Stimulated activated CD4-positive, alpha-beta T cell treated with anti-CD3 and anti-CD28 coated beads, Interleukin-1b, Interleukin-23, amount 100 ng/mL, for 4 hours (primary cell): Measurements from ENCODE around the gene GMDS.

Experiments used
- DNase-seq, 2 donors: peaks; one replicate each; pipeline ENCODE4 v3.0.0-alpha.2; 2020; ENCODE audit warnings: low read depth in 2 of 2

The GMDS gene

DNA sequence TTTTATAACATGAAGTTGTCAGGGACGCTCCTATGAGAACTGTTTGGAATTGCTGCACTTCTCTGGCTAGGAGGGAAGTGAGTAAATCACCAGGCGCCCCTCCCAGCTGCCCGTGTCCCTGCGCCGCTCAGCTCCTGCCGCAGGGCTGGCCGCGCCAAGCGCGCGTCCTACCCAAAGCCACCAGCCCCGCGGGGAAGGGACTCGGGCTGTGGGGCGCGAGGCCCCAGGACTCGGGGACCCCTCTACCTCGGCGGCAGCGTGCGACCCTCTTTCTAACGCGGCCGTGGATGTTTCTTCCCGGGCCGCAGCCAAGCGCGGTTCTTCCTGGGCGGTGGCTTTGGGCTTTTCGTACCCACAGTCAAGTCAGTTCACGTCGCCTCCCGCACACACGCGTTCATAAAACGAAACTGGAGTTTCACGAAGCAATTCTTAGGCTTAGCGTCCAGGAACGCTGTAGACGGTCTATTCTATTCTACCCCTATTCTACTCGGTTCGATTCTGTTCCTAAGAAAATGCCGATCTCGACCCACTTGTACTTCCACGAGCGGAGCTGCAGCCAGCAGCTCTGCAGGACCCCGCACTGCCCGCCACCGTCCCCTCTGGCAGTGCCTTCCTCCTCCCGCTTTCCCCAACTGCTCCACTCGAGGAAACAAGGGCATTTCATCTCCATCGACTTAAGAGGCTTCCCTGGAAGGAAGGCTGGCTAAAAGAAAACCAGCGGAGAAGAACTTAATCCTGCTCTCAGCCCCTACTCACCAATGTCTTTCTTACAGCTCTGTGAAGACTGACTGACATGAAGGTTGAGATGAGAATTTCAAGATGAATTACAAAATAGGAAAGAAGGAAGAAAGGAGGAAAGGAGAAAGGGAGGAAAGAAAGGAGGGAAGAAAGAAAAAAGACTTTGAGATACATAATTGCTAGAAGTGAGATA lies 620.3 kb downstream of the GMDS start:
- DNase-seq: no peak

DNA sequence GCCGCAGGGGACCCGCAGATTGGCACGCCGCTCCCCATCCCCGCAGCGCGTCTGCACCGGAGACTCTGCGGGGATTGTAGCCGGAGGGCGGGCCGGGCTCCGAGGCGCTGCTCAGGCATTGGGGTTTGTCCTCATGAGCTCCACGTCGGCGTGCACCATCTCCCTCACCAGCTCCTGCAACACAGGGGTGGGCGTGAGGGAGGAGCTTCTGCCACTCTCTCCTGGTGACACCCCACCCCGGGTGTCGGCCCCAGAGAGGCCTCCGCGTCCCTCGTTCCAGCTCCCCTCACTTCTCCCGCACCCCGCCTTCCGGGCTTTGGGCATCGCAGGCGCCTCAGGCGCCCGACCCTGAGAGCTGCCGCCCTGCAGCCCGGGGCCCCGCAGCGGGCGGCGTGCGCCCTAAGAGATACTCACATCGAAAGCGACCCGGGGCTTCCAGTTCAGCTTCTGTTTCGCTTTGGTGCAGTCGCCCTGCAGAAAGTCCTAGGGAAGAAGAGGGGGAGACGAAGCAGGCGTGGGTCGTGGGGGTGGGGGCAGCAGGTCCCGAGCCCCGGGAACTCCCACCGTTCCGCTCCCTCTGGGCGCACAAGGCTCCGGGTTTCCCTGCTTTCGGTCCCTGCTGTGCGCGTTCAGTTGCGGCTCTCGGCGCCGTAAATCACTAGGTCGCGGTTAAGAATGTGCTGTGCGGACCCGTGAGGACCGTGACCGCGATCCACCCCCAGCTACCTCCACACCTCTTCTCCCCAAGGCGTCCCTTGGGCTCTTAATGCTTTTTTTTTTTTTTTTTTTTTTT lies 621.2 kb downstream of the GMDS start:
- DNase-seq: no peak

DNA sequence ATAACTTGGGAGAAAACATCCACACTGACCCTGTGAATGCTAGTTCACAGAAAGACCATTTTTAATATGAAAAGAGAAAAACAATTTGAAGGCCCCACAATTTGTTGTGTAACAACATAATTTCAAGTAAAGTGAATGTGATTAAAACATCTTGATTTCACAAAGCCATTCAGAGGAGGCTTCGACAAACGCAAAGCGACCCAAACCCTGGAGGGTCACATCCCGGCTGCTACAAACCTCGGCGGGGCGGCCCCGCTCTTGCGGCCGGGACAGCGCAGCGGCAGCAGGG lies 621.7 kb downstream of the GMDS start:
- DNase-seq: no peak

DNA sequence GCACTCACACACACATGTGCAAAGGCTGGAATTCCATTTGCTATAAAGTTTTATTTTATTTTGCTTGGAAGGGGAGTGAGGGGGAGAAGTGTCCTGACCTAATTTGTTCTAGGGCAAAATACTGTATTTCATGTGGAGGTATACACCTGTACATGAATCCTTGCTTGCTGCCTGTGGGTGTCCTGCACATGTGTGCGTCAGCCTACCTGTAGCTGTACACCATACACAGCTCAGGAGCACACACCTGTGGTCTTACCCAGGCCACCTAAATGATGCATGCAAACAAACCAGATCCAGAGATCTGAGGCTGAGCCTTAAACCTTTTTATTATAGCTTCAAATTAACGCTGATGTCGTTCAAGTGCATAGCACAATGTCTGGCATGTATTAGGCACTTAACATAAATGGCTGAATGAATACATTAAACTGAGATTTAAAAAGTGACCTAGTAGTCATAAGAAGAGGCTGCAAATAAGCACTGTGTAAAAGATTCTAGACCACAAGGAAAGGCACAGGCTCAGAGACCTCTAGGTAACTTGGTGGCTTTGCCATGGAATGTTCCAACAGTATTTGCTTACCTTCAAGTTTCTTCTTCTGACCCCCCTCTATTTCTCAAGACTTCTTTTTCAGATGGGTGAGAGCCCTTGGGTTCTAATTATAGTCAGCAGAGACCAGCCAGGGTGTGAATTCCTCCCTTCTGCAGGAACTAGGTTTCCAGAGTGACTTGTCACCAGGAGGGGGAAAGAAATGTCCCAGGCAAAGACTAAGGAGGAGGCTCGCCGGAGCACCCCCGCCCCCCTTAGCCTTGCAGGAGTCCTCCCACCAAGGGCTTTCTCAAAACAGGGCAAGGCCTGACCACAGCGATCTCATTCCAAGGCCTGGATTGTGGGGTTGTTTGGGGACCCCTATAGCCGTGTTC lies 622.3 kb downstream of the GMDS start:
- DNase-seq: no peak

DNA sequence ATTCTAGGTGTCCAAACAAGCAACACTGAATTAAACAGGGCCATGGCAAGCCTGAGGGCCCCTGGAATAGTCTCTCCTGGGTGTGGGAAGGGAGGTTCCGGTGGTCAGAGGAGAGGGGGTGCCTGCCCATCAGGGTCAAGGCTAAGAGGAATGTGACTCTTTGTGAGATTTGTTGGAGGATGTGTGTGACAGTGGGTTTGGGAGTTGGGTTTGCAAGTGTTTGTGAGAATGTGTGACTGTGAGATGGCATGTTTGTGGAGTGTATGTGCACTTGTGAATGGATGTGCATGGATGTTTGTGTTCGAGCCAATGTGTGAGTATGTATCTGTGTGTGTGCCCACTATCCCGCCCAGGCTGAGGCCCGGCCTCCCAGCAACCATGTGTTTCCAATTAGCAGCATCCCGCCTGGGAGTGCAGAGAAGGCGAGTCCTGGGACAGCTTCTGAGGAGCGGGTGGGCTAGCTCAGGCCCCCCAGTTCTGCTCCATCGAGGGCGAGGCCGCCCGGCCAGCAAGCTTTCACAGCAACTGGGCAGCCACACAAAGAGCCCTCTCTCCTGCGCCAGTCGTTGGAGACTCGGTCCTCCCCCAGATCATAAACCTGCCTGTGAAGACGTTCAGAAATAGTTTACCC lies 623.1 kb downstream of the GMDS start:
- DNase-seq: no peak

DNA sequence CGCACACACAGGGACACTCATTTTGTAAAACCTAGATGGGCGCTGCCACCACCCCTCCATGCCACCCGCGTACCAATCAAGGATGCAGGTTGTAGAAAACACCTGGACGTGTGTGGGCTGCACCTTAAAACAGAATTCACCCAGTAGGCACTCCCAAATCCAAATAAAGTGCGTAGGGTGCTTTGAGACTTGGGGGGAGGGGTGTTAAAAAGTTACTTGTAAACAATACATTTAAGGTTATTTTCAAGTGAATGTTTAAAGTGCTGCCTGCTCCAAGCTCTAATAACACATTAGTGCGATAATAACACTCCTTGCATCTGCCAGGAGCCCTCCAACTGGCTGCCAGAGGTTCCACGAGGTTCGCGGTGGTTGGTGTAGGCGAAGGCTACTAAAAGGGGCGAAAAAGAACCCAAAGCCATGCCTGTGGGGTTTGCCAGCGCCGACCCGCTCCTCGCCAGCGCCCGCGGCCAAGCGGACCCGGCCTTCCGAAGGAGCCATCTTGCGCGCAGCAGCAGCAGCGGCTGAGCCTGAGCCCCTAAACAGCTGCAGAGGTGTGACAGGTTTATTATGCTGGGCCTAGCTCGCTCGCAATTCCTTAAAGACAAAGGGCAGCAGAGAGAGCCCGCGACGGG lies 624.2 kb downstream of the GMDS start:
- DNase-seq: no peak

DNA sequence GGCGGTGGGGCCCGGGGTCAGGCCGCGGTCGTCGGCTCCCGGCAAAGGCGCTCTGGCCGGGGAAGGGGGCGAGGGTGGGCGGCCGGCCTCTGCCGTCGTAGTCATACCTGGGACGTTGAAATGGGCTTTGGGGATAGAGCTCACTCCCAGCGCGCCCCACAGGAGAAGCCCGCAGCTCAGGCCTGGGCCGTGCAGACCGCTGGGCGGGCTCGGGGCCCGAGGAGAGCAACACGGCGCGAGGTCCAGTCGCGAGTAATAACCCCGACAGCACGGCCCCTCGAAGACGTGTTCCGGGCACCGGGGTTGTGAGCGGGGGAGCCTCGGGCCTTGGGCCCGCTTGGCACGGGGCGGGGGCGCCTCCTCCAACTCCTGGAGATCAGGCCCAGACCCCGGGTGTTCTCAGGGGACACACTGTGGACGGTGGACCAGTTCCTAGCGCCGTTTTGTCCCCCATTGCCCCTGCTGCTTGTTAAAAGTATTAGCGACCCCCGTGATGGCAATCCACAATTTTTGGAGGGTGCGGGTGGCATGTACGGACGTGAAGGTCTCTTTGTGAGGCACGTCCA lies 624.8 kb downstream of the GMDS start:
- DNase-seq: no peak

DNA sequence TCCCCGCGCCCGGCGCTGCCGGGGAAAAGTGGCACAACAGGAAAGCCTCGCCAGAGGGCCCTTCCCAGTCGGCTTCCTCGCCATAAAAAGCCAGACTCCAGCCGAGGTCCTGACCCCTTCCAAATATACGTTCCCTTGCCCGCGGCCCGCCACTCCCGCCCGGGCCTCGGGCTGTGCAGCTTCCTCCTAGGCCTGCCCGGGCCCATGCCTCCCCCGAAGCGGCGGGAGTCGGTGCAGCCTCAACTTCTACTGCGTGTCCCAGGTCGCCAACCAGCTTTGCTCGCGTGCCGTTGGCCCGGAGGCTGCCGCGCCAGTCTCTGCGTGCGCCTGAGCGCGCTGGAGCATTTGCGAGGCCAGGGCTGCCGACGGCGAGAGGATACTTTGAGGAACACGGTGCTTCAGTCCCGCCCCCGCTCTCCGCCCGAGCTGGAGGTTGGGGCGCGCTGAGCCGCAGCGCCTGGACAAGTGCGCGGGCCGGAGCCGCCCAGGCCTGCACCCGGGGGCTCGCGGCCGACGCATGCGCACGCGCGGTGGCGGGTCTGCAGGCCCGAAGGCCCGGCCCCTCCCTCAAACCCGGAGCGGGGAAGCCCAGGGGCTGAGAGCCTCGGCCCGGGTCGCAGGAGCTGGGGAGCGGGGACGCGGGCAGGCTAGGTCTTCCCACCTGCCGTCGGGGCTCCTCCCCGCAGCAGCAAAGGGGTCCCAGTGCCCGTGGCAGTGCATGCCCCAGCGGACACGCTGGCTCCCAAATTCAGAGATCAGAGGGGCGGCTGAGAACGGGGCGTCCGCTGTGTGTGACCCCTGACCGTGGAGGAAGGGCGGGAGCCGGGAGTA lies 625.5 kb downstream of the GMDS start:
- no peak for DNase-seq

DNA sequence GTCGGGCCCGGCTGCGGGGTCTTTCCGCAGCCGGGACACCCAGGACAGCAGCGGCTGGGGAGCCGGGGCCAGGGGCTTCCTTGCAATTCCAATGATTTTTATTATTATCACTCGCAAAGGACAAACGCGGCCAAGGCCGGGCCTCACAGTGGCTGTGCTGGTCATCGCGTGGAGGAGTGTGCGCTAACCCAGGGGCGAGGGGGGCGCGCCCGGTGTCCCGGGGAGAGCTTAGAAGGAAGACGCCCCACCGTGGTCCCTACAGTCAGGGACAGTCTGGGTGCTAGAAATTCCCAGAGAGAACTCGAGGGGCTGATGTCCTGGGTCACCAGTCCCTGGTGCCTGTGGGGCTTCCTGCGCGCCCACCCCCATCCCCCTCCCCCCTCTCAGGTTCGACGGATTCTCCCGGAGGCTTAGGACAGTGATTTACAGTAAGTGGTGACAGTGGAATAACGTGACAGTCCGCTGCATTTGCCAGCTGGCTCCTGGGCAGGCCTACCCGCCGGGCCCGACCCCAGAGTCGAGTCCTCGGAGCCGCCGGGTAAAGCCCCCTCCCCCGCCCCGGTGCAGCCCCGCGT lies 626.2 kb downstream of the GMDS start:
- no peak for DNase-seq

DNA sequence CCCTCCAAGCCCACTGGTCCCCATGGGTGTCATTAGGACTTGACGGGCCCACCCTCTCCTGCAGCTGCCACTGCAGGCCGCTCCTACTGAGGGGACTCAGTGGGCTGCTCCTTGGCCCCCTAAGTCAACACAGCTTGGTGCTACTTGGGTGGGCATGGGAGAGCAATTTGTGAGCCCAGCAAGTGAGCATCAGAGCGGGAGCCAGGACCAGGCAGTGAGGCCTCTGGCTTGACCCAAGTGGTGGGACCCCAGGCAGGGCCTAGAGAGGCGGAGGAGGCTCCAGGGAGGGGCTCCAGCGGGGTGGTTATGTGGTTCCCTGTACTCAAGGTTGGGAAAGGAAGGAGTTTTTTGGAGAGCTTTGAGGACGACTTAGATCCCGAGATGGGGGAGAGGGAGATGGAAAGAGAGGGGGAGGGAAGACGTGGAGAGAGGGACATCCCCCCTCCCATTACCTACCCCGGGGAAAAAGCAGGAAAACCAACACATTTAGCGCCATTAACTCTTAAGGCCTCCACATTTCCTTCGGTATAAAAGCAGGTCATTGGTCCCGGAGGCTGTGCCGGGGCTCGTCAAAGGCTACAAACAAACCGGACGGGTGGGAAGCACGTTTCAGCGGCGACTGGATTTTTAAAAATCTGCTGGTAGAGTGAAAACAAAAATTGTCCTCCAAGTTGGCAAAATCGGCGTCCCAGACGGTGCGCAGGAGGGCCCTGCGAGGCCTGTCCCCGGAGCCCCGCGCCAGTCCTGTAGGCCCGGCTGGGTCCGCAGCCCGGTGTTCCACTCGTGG lies 626.9 kb downstream of the GMDS start:
- no peak for DNase-seq

DNA sequence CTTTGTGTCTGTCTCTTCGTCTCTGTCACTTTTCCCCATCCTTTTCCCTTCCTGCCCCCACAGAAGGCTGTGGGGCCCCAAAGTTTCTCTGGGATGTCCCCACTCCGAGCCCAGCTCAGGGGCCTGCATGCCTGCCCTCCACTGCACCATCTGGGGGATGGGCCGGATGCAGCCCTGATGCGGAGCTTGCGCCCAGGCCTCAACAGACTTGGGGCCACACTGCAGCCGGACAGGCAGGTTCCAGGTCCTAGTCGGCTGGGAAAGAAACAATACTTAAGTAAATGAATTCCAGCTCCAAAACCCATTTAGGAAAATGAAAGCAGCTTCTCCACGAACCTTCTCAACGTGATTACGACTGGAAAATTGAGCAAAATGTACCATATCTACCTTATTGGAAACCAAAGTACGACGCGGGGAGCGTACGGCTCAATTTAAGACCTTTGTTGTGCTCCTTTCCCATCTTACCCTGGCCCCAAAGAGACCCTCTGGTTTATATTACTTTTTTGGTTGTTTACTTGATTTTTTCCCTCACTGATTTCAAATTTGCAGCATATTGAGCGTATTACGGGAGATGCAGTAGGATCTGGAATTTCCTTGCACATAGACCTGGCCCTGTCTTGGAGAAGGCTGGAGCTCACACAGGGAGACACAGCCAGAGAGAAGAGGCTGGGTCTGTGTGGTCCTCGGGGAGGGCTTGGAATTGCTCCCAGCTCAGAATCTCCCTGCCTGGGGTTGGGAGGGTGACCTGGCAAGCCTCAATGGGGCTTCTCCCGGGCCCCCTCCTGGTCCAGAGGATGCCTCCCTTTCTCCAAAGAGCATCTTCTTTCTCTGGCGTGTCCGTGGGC lies 627.7 kb downstream of the GMDS start:
- DNase-seq: no peak

DNA sequence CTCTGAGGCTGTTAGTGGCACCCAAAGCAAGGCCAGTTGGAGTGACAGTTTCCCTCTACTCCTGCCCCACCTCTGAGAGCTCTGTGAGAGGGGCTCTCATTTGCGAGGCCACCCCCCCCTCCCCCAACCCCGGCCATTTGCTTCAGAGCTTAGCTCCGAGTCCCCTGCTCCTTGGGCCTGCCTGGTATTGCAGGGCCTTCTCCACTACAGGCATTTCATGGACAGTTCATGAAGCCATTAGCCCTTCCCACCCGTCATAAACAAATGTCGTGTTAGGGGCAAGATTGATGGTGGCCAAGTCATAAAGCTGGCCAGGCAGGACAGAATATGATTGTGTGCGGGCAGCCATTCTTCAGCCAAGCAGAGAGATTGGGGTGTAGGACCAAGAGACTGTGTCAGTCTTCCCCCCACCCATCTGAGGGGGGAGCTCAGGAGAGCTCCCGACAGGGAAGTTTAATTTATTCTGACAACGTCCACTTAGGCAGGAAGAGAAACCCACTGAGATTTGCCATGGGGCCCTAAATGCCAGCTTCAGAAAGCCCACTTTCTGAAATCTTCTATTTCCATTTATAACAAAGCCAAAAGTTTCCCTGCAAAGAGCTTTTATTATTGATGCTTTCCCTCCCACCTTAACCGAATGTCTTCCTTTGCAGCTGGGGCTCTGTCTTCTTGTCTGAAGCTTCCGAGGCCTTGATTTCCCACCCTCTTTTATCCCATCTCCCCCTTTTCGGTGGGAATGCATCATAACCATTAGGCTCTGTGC lies 628.5 kb downstream of the GMDS start:
- no peak for DNase-seq

DNA sequence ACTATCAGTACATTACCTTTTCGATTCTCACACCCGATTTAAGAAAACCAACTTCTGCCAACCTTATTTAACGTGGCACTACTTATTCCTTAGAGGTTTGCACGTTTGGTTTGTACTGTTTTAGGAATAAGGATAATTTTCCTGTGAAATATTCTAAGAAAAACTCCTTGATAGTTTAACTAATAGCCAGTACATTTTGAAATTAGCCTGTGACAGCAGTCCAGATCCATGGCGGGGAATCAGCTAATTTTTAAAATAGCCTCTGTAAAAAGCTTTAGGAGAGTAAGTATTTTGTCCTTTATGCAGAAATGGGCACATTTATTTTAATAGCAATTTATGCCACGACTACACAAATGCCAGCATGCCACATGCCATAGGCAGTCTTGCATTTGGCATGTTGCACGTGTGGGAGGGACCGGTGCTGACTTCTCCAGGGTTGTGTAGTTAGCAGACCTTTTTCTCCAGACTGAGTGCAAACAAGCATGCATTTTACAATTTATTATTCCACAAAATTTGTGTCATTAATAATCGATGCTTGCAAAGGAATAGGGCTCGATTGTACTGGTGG lies 629.5 kb downstream of the GMDS start:
- DNase-seq: no peak

DNA sequence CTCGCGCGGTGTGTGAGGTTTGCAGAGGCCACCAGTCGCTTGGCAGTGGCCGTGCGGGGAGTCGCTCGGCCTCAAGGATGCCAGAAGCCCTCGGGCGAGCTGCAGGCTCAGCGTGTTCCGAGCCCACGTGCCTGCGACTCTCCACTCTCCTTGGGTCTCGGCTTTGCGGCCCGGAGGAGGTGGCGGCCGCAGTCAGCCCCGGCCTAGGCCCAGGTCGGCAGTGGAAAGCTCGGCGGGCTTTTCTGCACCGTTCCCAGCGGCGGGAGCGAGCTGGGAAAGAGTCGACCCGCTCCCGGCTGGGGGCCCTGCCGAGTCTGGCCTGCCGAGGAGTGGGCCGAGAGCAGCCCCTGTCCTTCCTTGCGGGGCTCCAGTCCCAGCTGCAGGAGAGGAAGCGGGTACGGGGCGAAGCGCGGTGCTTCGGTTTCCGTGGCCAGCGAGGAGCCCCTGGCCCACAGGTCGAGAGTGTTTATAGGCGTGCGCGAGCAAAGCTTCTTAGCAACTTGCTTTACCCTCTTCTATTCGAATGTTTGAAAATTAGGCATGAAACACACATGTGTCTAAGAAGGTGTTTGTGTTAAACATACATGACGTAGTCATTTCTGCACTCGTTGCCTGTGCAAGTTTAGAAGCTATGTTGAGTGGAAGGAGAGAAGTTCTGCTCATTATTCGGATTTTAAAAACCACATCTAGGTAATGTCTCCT lies 630.1 kb downstream of the GMDS start:
- no peak for DNase-seq

DNA sequence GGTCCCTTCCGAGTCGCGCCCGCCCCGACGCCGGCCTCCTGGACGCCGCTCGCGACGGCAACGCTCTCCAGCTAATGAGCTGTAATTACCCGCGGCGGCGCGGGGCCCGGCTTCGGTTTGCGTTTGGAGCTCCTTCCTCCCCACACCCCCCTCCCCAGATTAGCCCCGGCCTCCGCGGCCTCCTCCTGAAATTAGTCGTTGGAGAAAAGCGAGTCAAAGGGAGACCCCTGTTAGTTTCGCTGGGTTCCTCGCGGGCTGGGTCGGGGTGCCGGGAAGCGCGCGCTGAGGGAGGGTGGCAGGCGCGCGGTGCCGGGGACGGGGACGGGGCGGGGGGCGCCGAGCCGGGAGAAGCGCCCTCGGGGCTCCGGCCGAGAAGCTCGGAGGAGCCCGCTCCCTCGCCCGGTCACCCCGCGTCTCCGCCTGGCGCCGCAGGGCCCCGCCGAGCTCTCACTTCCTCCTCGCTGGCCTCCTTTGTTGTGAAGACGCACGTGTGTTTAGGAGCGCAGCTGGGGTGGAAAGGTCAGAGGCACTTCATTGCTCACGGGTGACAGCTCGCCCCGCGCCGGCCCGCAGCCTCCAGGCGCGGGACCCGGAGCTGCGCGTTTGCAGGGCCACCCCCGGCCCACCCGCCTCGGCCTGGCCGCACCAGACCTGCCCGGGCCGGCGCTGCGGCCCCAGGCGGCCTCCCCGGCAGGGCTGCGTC lies 630.8 kb downstream of the GMDS start:
- DNase-seq: no peak
